Smooth muscle cell (in vitro differentiated cells): ENCODE results near the gene GPR78. TPM values are rescaled to one million over a fixed set of nuclear protein-coding genes. Genes with fewer than 3 reads are reported as not detected.

Source experiments
- DNase-seq: peaks from one replicate; lab custom pipeline; 2025; ENCODE audit not compliant: unreplicated experiment; lab: John Stamatoyannopoulos, UW
- H2AFZ ChIP-seq: fragments of 200-600 bp; sonication (generic); 2 replicates; pipeline ENCODE4 v1.6.0; 2016; ENCODE audit warnings: antibody characterized with exemption, low read depth, mild to moderate bottlenecking
- H3F3A ChIP-seq: fragments of 200-600 bp; sonication (generic); 2 replicates; pipeline ENCODE4 v1.6.0; 2017; ENCODE audit warnings: antibody characterized with exemption, low read depth
- H3K27ac ChIP-seq: fragments of 200-600 bp; sonication (generic); 2 replicates; pipeline ENCODE4 v1.5.1; 2016; ENCODE audit warnings: low read depth, mild to moderate bottlenecking
- H3K27me3 ChIP-seq: fragments of 200-600 bp; sonication (generic); 2 replicates; pipeline ENCODE4 v1.6.1; 2016; ENCODE audit warnings: low read depth, mild to moderate bottlenecking
- H3K36me3 ChIP-seq: fragments of 200-600 bp; sonication (generic); 2 replicates; pipeline ENCODE4 v1.5.1; 2016; ENCODE audit warnings: low read depth
- H3K4me1 ChIP-seq: fragments of 200-600 bp; sonication (generic); 2 replicates; pipeline ENCODE4 v1.5.1; 2016; ENCODE audit warnings: low read depth
- H3K4me2 ChIP-seq: fragments of 200-600 bp; sonication (generic); 2 replicates; pipeline ENCODE4 v1.6.0; 2016; ENCODE audit warnings: mild to moderate bottlenecking
- H3K4me3 ChIP-seq: fragments of 200-600 bp; sonication (generic); 2 replicates; pipeline ENCODE4 v1.5.1; 2016; ENCODE audit warnings: mild to moderate bottlenecking
- H3K79me2 ChIP-seq: fragments of 200-600 bp; sonication (generic); 2 replicates; pipeline ENCODE4 v1.6.0; 2016; ENCODE audit warnings: low read depth, mild to moderate bottlenecking
- H3K9ac ChIP-seq: fragments of 200-600 bp; sonication (generic); 2 replicates; pipeline ENCODE4 v1.6.0; 2016; ENCODE audit warnings: low read depth
- H3K9me3 ChIP-seq: fragments of 200-600 bp; sonication (generic); replicated peaks from 2 replicates; pipeline ENCODE4 v1.5.1; 2016; ENCODE audit warnings: low read depth
- H4K20me1 ChIP-seq: fragments of 200-600 bp; sonication (generic); 2 replicates; pipeline ENCODE4 v1.6.0; 2016; ENCODE audit warnings: low read depth
- WGBS: methylation state at CpG from one replicate; pipeline ENCODE4 v1.1.7; 2016; ENCODE audit warnings: low lambda C conversion rate; 5-methylcytosine and 5-hydroxymethylcytosine counted together
- polyA plus RNA-seq: library from polyadenylated mRNA; unstranded; fragments of >200 nt; fragmentation: Nextera tagmentation; extraction: Ambion mirVana; gene quantifications from 2 replicates; pipeline ENCODE4 v1.2.1, GENCODE V29; 2016
- total RNA-seq: library from RNA; depleted of rRNA; stranded (reverse); fragments of >200 nt; gene quantifications from 2 replicates; pipeline ENCODE4 v1.2.3, GENCODE V29; 2014
- TF ChIP-seq, protein P1 (sequence below): fragments of 200-600 bp; sonication (generic); IDR thresholded peaks from 2 replicates; pipeline ENCODE4 v1.5.1; 2017; ENCODE audit warnings: borderline replicate concordance, mild to moderate bottlenecking, antibody characterized with exemption; ENCODE audit not compliant: insufficient read depth, poor library complexity, severe bottlenecking

Gene GPR78, protein sequence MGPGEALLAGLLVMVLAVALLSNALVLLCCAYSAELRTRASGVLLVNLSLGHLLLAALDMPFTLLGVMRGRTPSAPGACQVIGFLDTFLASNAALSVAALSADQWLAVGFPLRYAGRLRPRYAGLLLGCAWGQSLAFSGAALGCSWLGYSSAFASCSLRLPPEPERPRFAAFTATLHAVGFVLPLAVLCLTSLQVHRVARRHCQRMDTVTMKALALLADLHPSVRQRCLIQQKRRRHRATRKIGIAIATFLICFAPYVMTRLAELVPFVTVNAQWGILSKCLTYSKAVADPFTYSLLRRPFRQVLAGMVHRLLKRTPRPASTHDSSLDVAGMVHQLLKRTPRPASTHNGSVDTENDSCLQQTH
- not detected in 2 replicates for total RNA-seq
- 0.05 and 0.48 TPM in 2 replicates for polyA plus RNA-seq

DNA sequence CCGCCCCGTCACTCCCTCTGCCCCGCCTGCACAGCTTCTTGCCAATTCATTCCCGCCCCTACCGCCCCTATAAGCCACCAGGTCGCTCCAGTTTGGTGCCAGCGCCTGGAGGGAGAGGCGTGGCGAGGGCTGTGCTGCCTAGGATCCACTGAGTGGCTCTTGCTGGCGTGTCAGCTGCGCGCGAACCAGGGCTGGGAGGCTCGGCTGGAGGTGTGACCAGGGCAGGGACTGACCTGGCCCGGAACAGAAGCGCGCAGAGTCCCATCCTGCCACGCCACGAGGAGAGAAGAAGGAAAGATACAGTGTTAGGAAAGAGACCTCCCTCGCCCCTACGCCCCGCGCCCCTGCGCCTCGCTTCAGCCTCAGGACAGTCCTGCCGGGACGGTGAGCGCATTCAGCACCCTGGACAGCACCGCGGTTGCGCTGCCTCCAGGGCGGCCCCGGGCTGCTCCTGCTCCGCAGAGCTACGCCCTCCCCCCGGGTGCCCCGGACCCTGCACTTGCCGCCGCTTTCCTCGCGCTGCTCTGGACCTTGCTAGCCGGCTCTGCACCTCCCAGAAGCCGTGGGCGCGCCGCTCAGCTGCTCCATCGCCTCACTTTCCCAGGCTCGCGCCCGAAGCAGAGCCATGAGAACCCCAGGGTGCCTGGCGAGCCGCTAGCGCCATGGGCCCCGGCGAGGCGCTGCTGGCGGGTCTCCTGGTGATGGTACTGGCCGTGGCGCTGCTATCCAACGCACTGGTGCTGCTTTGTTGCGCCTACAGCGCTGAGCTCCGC is at the start of gene GPR78:
GPR78 (plus strand) TSS at position 72 of the 773 bp plus-strand sequence; CDS start at position 663, 591 bp downstream.
- Histone ChIP-seq H3K27ac (no peak within 1 kb of the TSS), H3F3A (no peaks in the 10 kb centered on the region), H3K36me3 (no peaks in the 10 kb centered on the region), H4K20me1 (no peaks in the 10 kb centered on the region), H2AFZ (no peak within 1 kb of the TSS), H3K79me2 (no peaks in the 10 kb centered on the region), H3K9me3 (no peaks in the 10 kb centered on the region), H3K27me3 (peaks cover 69% of the 10 kb centered on the region), H3K9ac (no peak within 1 kb of the TSS), H3K4me3 (peak within 1 kb of the TSS; percentile 5), H3K4me2 (peak within 1 kb of the TSS; percentile 68), H3K4me1 (peaks cover 7% of the 10 kb centered on the region)
- WGBS = 3% methylated on average over 63 of the region's 63 CpGs
- DNase-seq = peak; percentile 58
- TF ChIP-seq, protein P1, sequence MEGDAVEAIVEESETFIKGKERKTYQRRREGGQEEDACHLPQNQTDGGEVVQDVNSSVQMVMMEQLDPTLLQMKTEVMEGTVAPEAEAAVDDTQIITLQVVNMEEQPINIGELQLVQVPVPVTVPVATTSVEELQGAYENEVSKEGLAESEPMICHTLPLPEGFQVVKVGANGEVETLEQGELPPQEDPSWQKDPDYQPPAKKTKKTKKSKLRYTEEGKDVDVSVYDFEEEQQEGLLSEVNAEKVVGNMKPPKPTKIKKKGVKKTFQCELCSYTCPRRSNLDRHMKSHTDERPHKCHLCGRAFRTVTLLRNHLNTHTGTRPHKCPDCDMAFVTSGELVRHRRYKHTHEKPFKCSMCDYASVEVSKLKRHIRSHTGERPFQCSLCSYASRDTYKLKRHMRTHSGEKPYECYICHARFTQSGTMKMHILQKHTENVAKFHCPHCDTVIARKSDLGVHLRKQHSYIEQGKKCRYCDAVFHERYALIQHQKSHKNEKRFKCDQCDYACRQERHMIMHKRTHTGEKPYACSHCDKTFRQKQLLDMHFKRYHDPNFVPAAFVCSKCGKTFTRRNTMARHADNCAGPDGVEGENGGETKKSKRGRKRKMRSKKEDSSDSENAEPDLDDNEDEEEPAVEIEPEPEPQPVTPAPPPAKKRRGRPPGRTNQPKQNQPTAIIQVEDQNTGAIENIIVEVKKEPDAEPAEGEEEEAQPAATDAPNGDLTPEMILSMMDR = no peak

DNA sequence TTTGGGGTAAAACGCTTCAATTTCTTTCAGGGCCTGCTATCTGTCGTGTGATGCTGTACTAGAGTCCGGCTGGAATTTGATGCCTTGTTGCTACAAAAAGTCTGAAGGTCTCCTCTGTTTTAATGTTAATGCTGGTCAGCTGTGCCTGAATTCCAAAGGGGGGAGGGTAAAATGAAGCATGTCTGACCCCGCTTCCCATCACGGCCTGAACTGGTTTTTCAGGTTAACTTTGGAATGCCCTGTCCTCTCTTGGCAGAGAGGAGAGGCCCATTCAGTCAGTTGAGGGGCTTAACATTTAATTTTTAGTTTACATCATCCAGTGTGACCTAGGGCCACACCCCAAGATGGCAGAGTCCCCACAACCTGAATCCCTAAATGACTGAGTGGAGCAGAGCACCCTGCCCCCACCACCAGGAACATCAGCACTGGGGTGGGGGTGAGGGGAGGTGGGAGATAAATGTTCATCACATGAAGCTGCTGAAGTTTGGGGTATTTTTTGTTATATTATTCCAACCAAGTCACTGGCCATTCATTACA is 47.9 kb upstream of the GPR78 start:
- H3K4me3 ChIP-seq = no peak overlapping the region
- H3K9me3 ChIP-seq = no peaks in the 10 kb centered on the region
- TF ChIP-seq, protein P1 = no peak
- 70% methylated on average over 5 of the region's 5 CpGs for WGBS
- H4K20me1 ChIP-seq = no peaks in the 10 kb centered on the region
- DNase-seq = no peak
- H3K9ac ChIP-seq = no peak overlapping the region
- no peaks in the 10 kb centered on the region for H3F3A ChIP-seq
- no peaks in the 10 kb centered on the region for H3K27me3 ChIP-seq
- H3K4me2 ChIP-seq = no peak overlapping the region
- no peak overlapping the region for H2AFZ ChIP-seq
- peak overlapping the region; percentile 85 for H3K27ac ChIP-seq
- no peaks in the 10 kb centered on the region for H3K79me2 ChIP-seq
- no peaks in the 10 kb centered on the region for H3K36me3 ChIP-seq
- no peaks in the 10 kb centered on the region for H3K4me1 ChIP-seq

DNA sequence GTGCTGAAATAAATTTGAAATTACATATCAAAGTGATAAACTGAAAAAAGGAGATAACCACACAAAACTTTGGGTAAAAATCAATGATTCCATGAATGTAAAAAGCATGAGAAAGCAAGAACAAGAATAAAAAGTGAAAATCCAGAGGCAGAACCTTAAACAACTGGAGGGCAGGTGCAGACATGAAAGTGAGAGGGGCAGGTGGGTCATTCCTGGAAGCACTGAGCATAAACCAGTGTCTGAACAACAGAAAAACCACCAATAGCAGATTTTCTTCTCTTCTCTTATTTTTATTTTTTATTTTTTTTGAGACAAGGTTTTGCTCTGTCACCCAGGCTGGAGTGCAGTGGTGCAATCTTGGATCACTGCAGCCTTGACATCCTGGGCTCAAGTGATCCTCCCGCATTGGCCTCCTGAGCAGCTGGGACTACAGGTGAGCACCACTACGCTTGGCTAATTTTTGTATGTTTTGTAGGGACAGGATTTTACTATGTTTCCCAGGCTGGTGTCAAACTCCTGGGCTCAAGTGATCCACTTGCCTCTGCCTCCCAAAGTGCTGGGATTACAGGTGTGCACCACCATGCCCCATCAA is 46.8 kb upstream of the GPR78 start:
- 86% methylated on average over 2 of the region's 2 CpGs for WGBS
- H3K27ac ChIP-seq = peak overlapping the region; percentile 85
- TF ChIP-seq, protein P1 = no peak
- no peaks in the 10 kb centered on the region for H3K9me3 ChIP-seq
- H2AFZ ChIP-seq = no peak overlapping the region
- no peaks in the 10 kb centered on the region for H3F3A ChIP-seq
- H3K9ac ChIP-seq = peak overlapping the region; percentile 56
- H4K20me1 ChIP-seq = no peaks in the 10 kb centered on the region
- H3K4me3 ChIP-seq = no peak overlapping the region
- H3K4me2 ChIP-seq = no peak overlapping the region
- H3K79me2 ChIP-seq = no peaks in the 10 kb centered on the region
- no peaks in the 10 kb centered on the region for H3K36me3 ChIP-seq
- no peaks in the 10 kb centered on the region for H3K27me3 ChIP-seq
- DNase-seq = no peak
- H3K4me1 ChIP-seq = no peaks in the 10 kb centered on the region
